PC-9 (cell line): ENCODE data around the gene TBC1D5.

Source experiments
- EZH2 ChIP-seq: fragments of 200-600 bp; sonication (generic); IDR thresholded peaks from 2 replicates; pipeline ENCODE4 v1.8.0; 2017; ENCODE audit warnings: antibody characterized with exemption, low read depth
- TF ChIP-seq, protein P1 (sequence below): fragments of 200-600 bp; sonication (generic); conservative IDR thresholded peaks from 2 replicates; pipeline ENCODE4 v1.6.1; 2017; ENCODE audit warnings: mixed run types, antibody characterized with exemption, mild to moderate bottlenecking, moderate library complexity

DNA sequence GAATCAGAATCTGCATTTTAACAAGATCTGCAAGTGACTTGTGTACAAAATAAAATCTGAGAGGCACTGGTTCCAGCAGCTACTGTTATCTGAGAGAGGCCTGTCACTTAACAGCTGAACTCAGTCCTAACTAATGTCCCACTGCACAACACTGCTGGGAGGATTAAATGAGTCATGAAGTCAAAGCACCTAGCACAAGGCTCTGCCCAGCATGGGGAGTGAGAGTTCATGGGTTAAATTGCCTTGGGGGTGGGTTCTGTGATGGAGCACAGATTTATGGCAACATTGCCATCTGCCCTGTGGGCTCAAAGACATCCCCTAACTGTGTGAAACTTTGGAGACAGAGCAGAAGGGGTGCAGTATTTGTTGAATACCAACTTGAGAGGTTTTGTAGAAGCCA is 606.7 kb downstream of the TBC1D5 start:
- TF ChIP-seq, protein P1, sequence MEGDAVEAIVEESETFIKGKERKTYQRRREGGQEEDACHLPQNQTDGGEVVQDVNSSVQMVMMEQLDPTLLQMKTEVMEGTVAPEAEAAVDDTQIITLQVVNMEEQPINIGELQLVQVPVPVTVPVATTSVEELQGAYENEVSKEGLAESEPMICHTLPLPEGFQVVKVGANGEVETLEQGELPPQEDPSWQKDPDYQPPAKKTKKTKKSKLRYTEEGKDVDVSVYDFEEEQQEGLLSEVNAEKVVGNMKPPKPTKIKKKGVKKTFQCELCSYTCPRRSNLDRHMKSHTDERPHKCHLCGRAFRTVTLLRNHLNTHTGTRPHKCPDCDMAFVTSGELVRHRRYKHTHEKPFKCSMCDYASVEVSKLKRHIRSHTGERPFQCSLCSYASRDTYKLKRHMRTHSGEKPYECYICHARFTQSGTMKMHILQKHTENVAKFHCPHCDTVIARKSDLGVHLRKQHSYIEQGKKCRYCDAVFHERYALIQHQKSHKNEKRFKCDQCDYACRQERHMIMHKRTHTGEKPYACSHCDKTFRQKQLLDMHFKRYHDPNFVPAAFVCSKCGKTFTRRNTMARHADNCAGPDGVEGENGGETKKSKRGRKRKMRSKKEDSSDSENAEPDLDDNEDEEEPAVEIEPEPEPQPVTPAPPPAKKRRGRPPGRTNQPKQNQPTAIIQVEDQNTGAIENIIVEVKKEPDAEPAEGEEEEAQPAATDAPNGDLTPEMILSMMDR, result no peak
- no peak for TF ChIP-seq EZH2
